Upper lobe of left lung (tissue), 4 donors: Measurements from ENCODE around the gene LILRA2.

ENCODE experiments used
- CTCF ChIP-seq, 6 experiments: fragments of 450-650 bp in 4 of 6; fragments of 200-600 bp in 2 of 6; sonication (generic) in 2 of 6; IDR thresholded peaks; one replicate each; pipeline ENCODE4 v1.5.1; 2016 to 2019; ENCODE audit warnings: antibody characterized with exemption in 6 of 6
- POLR2A ChIP-seq, 4 donors: fragments of 450-650 bp; IDR thresholded peaks; one replicate each; pipeline ENCODE4 v1.5.1; 2016 to 2017; ENCODE audit warnings: antibody characterized with exemption in 4 of 4, mild to moderate bottlenecking in 2 of 4

- TF ChIP-seq CTCF (IDR thresholded peaks at IDR 0.05), result no peak
- no peak for TF ChIP-seq POLR2A (IDR thresholded peaks at IDR 0.05)
Observed at GRCh38 chr19:54548806-54549205, 24.8 kb upstream of the LILRA2 start.
